Panc1 (cell line): ENCODE data around the gene LRRC66. TPM values are rescaled to one million over a fixed set of nuclear protein-coding genes. Genes with fewer than 3 reads are reported as not detected.

ENCODE experiments used
- ATAC-seq: fragments of 200-7000 bp; cut with Tn5 transposase; 2 replicates; pipeline ENCODE4 v1.9.1; 2020; ENCODE audit warnings: mild to moderate bottlenecking, moderate library complexity
- BruUV-seq: library from RNA; stranded (reverse); fragments of 400-500 nt; replicated peaks from 2 replicates; lab custom pipeline; 2021; lab: Mats Ljungman, UMichigan
- CTCF ChIA-PET: fragments of 300-600 bp; sonication (Branson Sonifier 250); formaldehyde crosslinking; loops from one replicate; lab custom pipeline; 2022; ENCODE audit warnings: antibody characterized with exemption; lab: Charles Lee
- POLR2A ChIA-PET: fragments of 300-600 bp; sonication (Branson Sonifier 250); formaldehyde crosslinking; loops from one replicate; lab custom pipeline; 2022; ENCODE audit warnings: antibody characterized with exemption; lab: Charles Lee
- DNase-seq: peaks from one replicate; pipeline ENCODE4 v3.0.0-alpha.2; 2010; ENCODE audit warnings: low read depth, low spot score
- H3K27ac ChIP-seq: 2 replicates; pipeline ENCODE4 v1.5.1; 2011; ENCODE audit warnings: mild to moderate bottlenecking, low read length, inconsistent platforms
- H3K27me3 ChIP-seq: fragments of 200-500 bp; sonication (Bioruptor generic); 2 replicates; pipeline ENCODE4 v1.6.0; 2014; ENCODE audit warnings: low read length, inconsistent platforms; ENCODE audit not compliant: control insufficient read depth, insufficient read depth
- H3K36me3 ChIP-seq: fragments of 200-500 bp; sonication (Bioruptor generic); 2 replicates; pipeline ENCODE4 v1.5.1; 2014; ENCODE audit warnings: inconsistent platforms, mild to moderate bottlenecking, low read length, moderate library complexity; ENCODE audit not compliant: control insufficient read depth, insufficient read depth
- H3K4me1 ChIP-seq: 2 replicates; pipeline ENCODE4 v1.5.1; 2011; ENCODE audit warnings: inconsistent platforms, mild to moderate bottlenecking, low read length, moderate library complexity; ENCODE audit not compliant: control insufficient read depth, insufficient read depth
- H3K4me3 ChIP-seq, 2 experiments: 2 replicates each; pipeline ENCODE4 v1.5.1; 2011 to 2012; ENCODE audit warnings: low read depth in 2 of 2, low read length in 2 of 2, mild to moderate bottlenecking in 2 of 2, inconsistent platforms in 1 of 2, moderate library complexity in 1 of 2
- H3K9me3 ChIP-seq: fragments of 200-500 bp; sonication (Bioruptor generic); 2 replicates; pipeline ENCODE4 v1.5.1; 2014; ENCODE audit warnings: low read depth, mild to moderate bottlenecking, inconsistent platforms, low read length, moderate library complexity; ENCODE audit not compliant: control insufficient read depth, insufficient read depth
- POLR2AphosphoS5 ChIP-seq: IDR thresholded peaks from 2 replicates; pipeline ENCODE4 v1.6.1; 2012; ENCODE audit warnings: mild to moderate bottlenecking, low read depth, low read length, moderate library complexity
- SIN3A ChIP-seq: IDR thresholded peaks from 2 replicates; pipeline ENCODE4 v1.6.1; 2012; ENCODE audit warnings: low read depth, mild to moderate bottlenecking, low read length, moderate library complexity, borderline replicate concordance; ENCODE audit not compliant: insufficient read depth
- TCF7L2 ChIP-seq: IDR thresholded peaks from 2 replicates; pipeline ENCODE4 v1.6.1; 2011; ENCODE audit warnings: mild to moderate bottlenecking, low read depth, low read length, inconsistent platforms
- in situ Hi-C: cut with HindIII; loops from 2 replicates; pipeline ENCODE4 v1.10.0; 2016; ENCODE audit warnings: low sequenced_read_pairs, low pct_unique_long_range_greater_than_20kb
- intact Hi-C: fragments of 100-400 bp; cut with micrococcal nuclease; formaldehyde crosslinking; loops from one replicate; pipeline ENCODE4 v1.10.0; 2022; ENCODE audit not compliant: unreplicated experiment
- total RNA-seq: library from RNA; stranded (reverse); gene quantifications from one replicate; pipeline ENCODE4 v1.2.1, GENCODE V29; 2021; ENCODE audit not compliant: unreplicated experiment
- TF ChIP-seq, protein P1 (sequence below), 2 experiments: IDR thresholded peaks; 2 replicates each; pipeline ENCODE4 v1.6.1; 2011 to 2012; ENCODE audit warnings: low read depth in 2 of 2, control low read depth in 1 of 2, low read length in 1 of 2, mild to moderate bottlenecking in 1 of 2, moderate library complexity in 1 of 2; ENCODE audit not compliant: insufficient read depth in 1 of 2
- TF ChIP-seq, protein P2 (sequence below): fragments of 450-650 bp; IDR thresholded peaks from 2 replicates; pipeline ENCODE4 v1.5.1; 2017; ENCODE audit warnings: mild to moderate bottlenecking

The LRRC66 gene
- total RNA-seq, 1 experiment from 2014 or later, result 0.08 TPM

- H3K4me3 ChIP-seq, result no peak overlapping the region
- no peaks in the 10 kb centered on the region for H3K9me3 ChIP-seq
- DNase-seq (no peak), ATAC-seq (no peak)
- in situ Hi-C loops (no loop called here), intact Hi-C loops (no loop called here)
- H3K4me1 ChIP-seq, result no peaks in the 10 kb centered on the region
- CTCF ChIA-PET, result no interaction called here
- H3K36me3 ChIP-seq, result no peaks in the 10 kb centered on the region
- no peak for TF ChIP-seq TCF7L2
- peaks cover 11% of the 10 kb centered on the region for H3K27me3 ChIP-seq
- H3K27ac ChIP-seq, result no peak overlapping the region
- BruUV-seq, result no TSS peak
- POLR2A ChIA-PET, result no interaction called here
These were observed 37.0 kb upstream of the LRRC66 start for GRCh38 chr4:52057196-52057595.

GRCh38 chr4:52054254-52054653, 34.1 kb upstream of the LRRC66 start:
- peaks cover 20% of the 10 kb centered on the region for H3K27me3 ChIP-seq
- ATAC-seq (no peak), DNase-seq (no peak)
- no peaks in the 10 kb centered on the region for H3K36me3 ChIP-seq
- no peak for TF ChIP-seq TCF7L2
- TF ChIP-seq, protein P1, sequence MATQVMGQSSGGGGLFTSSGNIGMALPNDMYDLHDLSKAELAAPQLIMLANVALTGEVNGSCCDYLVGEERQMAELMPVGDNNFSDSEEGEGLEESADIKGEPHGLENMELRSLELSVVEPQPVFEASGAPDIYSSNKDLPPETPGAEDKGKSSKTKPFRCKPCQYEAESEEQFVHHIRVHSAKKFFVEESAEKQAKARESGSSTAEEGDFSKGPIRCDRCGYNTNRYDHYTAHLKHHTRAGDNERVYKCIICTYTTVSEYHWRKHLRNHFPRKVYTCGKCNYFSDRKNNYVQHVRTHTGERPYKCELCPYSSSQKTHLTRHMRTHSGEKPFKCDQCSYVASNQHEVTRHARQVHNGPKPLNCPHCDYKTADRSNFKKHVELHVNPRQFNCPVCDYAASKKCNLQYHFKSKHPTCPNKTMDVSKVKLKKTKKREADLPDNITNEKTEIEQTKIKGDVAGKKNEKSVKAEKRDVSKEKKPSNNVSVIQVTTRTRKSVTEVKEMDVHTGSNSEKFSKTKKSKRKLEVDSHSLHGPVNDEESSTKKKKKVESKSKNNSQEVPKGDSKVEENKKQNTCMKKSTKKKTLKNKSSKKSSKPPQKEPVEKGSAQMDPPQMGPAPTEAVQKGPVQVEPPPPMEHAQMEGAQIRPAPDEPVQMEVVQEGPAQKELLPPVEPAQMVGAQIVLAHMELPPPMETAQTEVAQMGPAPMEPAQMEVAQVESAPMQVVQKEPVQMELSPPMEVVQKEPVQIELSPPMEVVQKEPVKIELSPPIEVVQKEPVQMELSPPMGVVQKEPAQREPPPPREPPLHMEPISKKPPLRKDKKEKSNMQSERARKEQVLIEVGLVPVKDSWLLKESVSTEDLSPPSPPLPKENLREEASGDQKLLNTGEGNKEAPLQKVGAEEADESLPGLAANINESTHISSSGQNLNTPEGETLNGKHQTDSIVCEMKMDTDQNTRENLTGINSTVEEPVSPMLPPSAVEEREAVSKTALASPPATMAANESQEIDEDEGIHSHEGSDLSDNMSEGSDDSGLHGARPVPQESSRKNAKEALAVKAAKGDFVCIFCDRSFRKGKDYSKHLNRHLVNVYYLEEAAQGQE (IDR thresholded peaks at IDR 0.05; ENCODE audit: insufficient read depth in 1 of 2, low read depth in 2 of 2, low read length in 1 of 2), result no peak
- TF ChIP-seq, protein P2, sequence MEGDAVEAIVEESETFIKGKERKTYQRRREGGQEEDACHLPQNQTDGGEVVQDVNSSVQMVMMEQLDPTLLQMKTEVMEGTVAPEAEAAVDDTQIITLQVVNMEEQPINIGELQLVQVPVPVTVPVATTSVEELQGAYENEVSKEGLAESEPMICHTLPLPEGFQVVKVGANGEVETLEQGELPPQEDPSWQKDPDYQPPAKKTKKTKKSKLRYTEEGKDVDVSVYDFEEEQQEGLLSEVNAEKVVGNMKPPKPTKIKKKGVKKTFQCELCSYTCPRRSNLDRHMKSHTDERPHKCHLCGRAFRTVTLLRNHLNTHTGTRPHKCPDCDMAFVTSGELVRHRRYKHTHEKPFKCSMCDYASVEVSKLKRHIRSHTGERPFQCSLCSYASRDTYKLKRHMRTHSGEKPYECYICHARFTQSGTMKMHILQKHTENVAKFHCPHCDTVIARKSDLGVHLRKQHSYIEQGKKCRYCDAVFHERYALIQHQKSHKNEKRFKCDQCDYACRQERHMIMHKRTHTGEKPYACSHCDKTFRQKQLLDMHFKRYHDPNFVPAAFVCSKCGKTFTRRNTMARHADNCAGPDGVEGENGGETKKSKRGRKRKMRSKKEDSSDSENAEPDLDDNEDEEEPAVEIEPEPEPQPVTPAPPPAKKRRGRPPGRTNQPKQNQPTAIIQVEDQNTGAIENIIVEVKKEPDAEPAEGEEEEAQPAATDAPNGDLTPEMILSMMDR, result no peak
- TF ChIP-seq POLR2AphosphoS5, result no peak
- no peak for TF ChIP-seq SIN3A
- BruUV-seq, result no TSS peak
- intact Hi-C loops (no loop called here), in situ Hi-C loops (no loop called here)
- H3K4me3 ChIP-seq, result no peak overlapping the region
- POLR2A ChIA-PET, result no interaction called here
- H3K9me3 ChIP-seq, result no peaks in the 10 kb centered on the region
- CTCF ChIA-PET, result no interaction called here
- no peak overlapping the region for H3K27ac ChIP-seq
- H3K4me1 ChIP-seq, result no peaks in the 10 kb centered on the region

DNA sequence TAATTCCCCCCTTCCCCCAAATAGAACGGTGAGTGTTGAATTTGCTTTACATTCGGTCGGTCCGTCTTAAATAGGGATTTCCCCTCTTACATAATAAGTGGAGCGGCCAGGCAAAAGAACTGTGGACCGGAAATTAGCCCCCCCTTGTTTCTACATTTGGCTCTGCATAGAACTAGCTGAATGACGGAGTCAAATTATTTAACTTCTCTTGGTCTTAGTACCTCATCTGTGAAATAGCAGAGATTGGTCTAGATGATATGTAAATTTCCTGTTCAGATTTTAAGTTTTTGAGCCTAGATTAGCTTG, 32.3 kb upstream of the LRRC66 start:
- CTCF ChIA-PET, result no interaction called here
- Histone ChIP-seq H3K4me1 (no peaks in the 10 kb centered on the region), H3K36me3 (no peaks in the 10 kb centered on the region), H3K27me3 (peaks cover 20% of the 10 kb centered on the region), H3K4me3 (no peak overlapping the region), H3K27ac (no peak overlapping the region), H3K9me3 (no peaks in the 10 kb centered on the region)
- in situ Hi-C loops, result no loop called here
- no TSS peak for BruUV-seq
- DNase-seq, result no peak
- POLR2A ChIA-PET, result no interaction called here
- no peak for ATAC-seq
- TF ChIP-seq, protein P1 (IDR thresholded peaks at IDR 0.05; ENCODE audit: insufficient read depth in 1 of 2, low read depth in 2 of 2, low read length in 1 of 2), result no peak
- TF ChIP-seq SIN3A (no peak), POLR2AphosphoS5 (no peak), TCF7L2 (no peak)
- TF ChIP-seq, protein P2, result no peak
- intact Hi-C loops, result no loop called here
